ENCODE results near the gene THRB.

The THRB gene

GRCh38 chr3:24539699-24540098, 45.0 kb upstream of the THRB start:
- Histone ChIP-seq H3K9me3 (ENCODE audit: insufficient read depth, low read length) (no peaks in the 10 kb centered on the region), H3K9me2 (replicated peaks; ENCODE audit: insufficient read depth, low read length) (no peaks in the 10 kb centered on the region), H3K9ac (ENCODE audit: low read length) (no peak overlapping the region), H3K4me2 (ENCODE audit: low read depth, low read length, poor library complexity, severe bottlenecking) (no peak overlapping the region), H3F3A (ENCODE audit: insufficient read depth) (no peaks in the 10 kb centered on the region), H3K79me2 (ENCODE audit: insufficient read depth, low read length) (no peaks in the 10 kb centered on the region), H3K27me3 (ENCODE audit: low read length) (no peaks in the 10 kb centered on the region), H3K36me3 (ENCODE audit: low read length) (no peaks in the 10 kb centered on the region), H3K4me3 (ENCODE audit: insufficient read depth, low read length, poor library complexity, severe bottlenecking) (no peak overlapping the region), H3K27ac (ENCODE audit: low read depth, low read length) (no peak overlapping the region), H2AFZ (ENCODE audit: low read depth, low read length, severe bottlenecking) (no peak overlapping the region), H4K20me1 (ENCODE audit: low read depth, low read length) (no peaks in the 10 kb centered on the region)
- TF ChIP-seq EZH2phosphoT487 (conservative IDR thresholded peaks at IDR 0.05; ENCODE audit: low read length) (no peak), CTCF (IDR thresholded peaks at IDR 0.05; ENCODE audit: insufficient read depth, low read length, poor library complexity, severe bottlenecking) (no peak)

GRCh38 chr3:24538891-24539290, 44.2 kb upstream of the THRB start:
- no peak overlapping the region for H2AFZ ChIP-seq (ENCODE audit: low read depth, low read length, severe bottlenecking)
- no peak overlapping the region for H3K9ac ChIP-seq (ENCODE audit: low read length)
- H3K27ac ChIP-seq (ENCODE audit: low read depth, low read length): no peak overlapping the region
- TF ChIP-seq EZH2phosphoT487 (conservative IDR thresholded peaks at IDR 0.05; ENCODE audit: low read length) (no peak), CTCF (IDR thresholded peaks at IDR 0.05; ENCODE audit: insufficient read depth, low read length, poor library complexity, severe bottlenecking) (no peak)
- no peaks in the 10 kb centered on the region for H3K9me2 ChIP-seq (replicated peaks; ENCODE audit: insufficient read depth, low read length)
- no peaks in the 10 kb centered on the region for H3F3A ChIP-seq (ENCODE audit: insufficient read depth)
- no peaks in the 10 kb centered on the region for H3K27me3 ChIP-seq (ENCODE audit: low read length)
- no peaks in the 10 kb centered on the region for H3K79me2 ChIP-seq (ENCODE audit: insufficient read depth, low read length)
- no peak overlapping the region for H3K4me3 ChIP-seq (ENCODE audit: insufficient read depth, low read length, poor library complexity, severe bottlenecking)
- H3K36me3 ChIP-seq (ENCODE audit: low read length): no peaks in the 10 kb centered on the region
- no peaks in the 10 kb centered on the region for H3K9me3 ChIP-seq (ENCODE audit: insufficient read depth, low read length)
- no peak overlapping the region for H3K4me2 ChIP-seq (ENCODE audit: low read depth, low read length, poor library complexity, severe bottlenecking)
- no peaks in the 10 kb centered on the region for H4K20me1 ChIP-seq (ENCODE audit: low read depth, low read length)

GRCh38 chr3:24533561-24534193, 39.0 kb upstream of the THRB start:
- H3K79me2 ChIP-seq (ENCODE audit: insufficient read depth, low read length): no peaks in the 10 kb centered on the region
- no peaks in the 10 kb centered on the region for H3K9me2 ChIP-seq (replicated peaks; ENCODE audit: insufficient read depth, low read length)
- H3K4me2 ChIP-seq (ENCODE audit: low read depth, low read length, poor library complexity, severe bottlenecking): no peak overlapping the region
- no peaks in the 10 kb centered on the region for H3K27me3 ChIP-seq (ENCODE audit: low read length)
- TF ChIP-seq EZH2phosphoT487 (conservative IDR thresholded peaks at IDR 0.05; ENCODE audit: low read length) (no peak), CTCF (IDR thresholded peaks at IDR 0.05; ENCODE audit: insufficient read depth, low read length, poor library complexity, severe bottlenecking) (no peak)
- no peak overlapping the region for H3K9ac ChIP-seq (ENCODE audit: low read length)
- H4K20me1 ChIP-seq (ENCODE audit: low read depth, low read length): no peaks in the 10 kb centered on the region
- no peaks in the 10 kb centered on the region for H3K36me3 ChIP-seq (ENCODE audit: low read length)
- H3K9me3 ChIP-seq (ENCODE audit: insufficient read depth, low read length): no peaks in the 10 kb centered on the region
- no peak overlapping the region for H3K4me3 ChIP-seq (ENCODE audit: insufficient read depth, low read length, poor library complexity, severe bottlenecking)
- no peak overlapping the region for H3K27ac ChIP-seq (ENCODE audit: low read depth, low read length)
- H3F3A ChIP-seq (ENCODE audit: insufficient read depth): no peaks in the 10 kb centered on the region
- H2AFZ ChIP-seq (ENCODE audit: low read depth, low read length, severe bottlenecking): no peak overlapping the region

Measured in SU-DHL-6 (cell line).